Endometrial microvascular endothelial cells (primary cell): ENCODE measurements around the gene COQ8B. TPM values are rescaled to one million over a fixed set of nuclear protein-coding genes. Genes with fewer than 3 reads are reported as not detected.
"Not testable (repeated sequence)": the region's sequence is repeated elsewhere in the genome, so short reads cannot be mapped to it uniquely, and the experiment has no call there.

Experiments used
- in situ Hi-C: cut with HindIII; loops from 2 replicates; pipeline ENCODE4 v1.10.0; 2017; ENCODE audit warnings: low sequenced_read_pairs, low pct_unique_long_range_greater_than_20kb; ENCODE audit errors: inconsistent ontology term
- total RNA-seq: library from RNA; depleted of rRNA; stranded (reverse); fragments of >200 nt; gene quantifications from one replicate; pipeline ENCODE4 v1.2.3, GENCODE V29; 2015; ENCODE audit errors: inconsistent ontology term

Gene COQ8B
- 26.2 TPM for total RNA-seq

- in situ Hi-C loops: no loop called here
These were observed at the start of gene COQ8B, which contains the start of gene ITPKC for GRCh38 chr19:40716482-40717324. Gene COQ8B, minus strand, starts transcription at chr19:40716886. Its CDS starts 2,254 bp downstream, at chr19:40714632. Gene ITPKC, plus strand, starts transcription at chr19:40717112. Its CDS starts 24 bp downstream, at chr19:40717136.

- in situ Hi-C loops: not testable (repeated sequence)
These were observed 49.7 kb upstream of the COQ8B start for GRCh38 chr19:40766385-40766784.

- in situ Hi-C loops: no loop called here
These were observed 47.3 kb upstream of the COQ8B start for GRCh38 chr19:40763963-40764362.

- in situ Hi-C loops: no loop called here
These were observed 46.8 kb upstream of the COQ8B start for GRCh38 chr19:40763526-40763925.

GRCh38 chr19:40762754-40763470 lies 46.2 kb upstream of the COQ8B start:
- in situ Hi-C loops: no loop called here

- in situ Hi-C loops: no loop called here
These were observed 42.7 kb upstream of the COQ8B start for GRCh38 chr19:40759352-40759751.

- in situ Hi-C loops: no loop called here
These were observed 41.8 kb upstream of the COQ8B start for GRCh38 chr19:40758491-40758890.

- in situ Hi-C loops: no loop called here
These were observed 39.9 kb upstream of the COQ8B start for GRCh38 chr19:40756502-40757110.

- in situ Hi-C loops: no loop called here
These were observed 39.1 kb upstream of the COQ8B start for GRCh38 chr19:40755791-40756190.

- in situ Hi-C loops: no loop called here
These were observed 38.5 kb upstream of the COQ8B start for GRCh38 chr19:40755248-40755624.

- in situ Hi-C loops: no loop called here
These were observed 38.0 kb upstream of the COQ8B start for GRCh38 chr19:40754611-40755247.

GRCh38 chr19:40752257-40752781 lies 35.6 kb upstream of the COQ8B start:
- in situ Hi-C loops: no loop called here

GRCh38 chr19:40750874-40751537 lies 34.3 kb upstream of the COQ8B start, which contains the start of gene SNRPA:
Gene SNRPA, plus strand, starts transcription at chr19:40751203. Its CDS starts 206 bp downstream, at chr19:40751409.
- in situ Hi-C loops: no loop called here

GRCh38 chr19:40750058-40750873 lies 33.6 kb upstream of the COQ8B start, which contains the start of gene ACTMAP:
Gene ACTMAP, minus strand, starts transcription at chr19:40750477. Its CDS starts 674 bp downstream, at chr19:40749803.
- in situ Hi-C loops: no loop called here

- in situ Hi-C loops: no loop called here
These were observed 30.9 kb upstream of the COQ8B start for GRCh38 chr19:40747536-40747935.

- in situ Hi-C loops: no loop called here
These were observed 28.7 kb upstream of the COQ8B start for GRCh38 chr19:40745402-40745780.

- in situ Hi-C loops: no loop called here
These were observed 28.1 kb upstream of the COQ8B start for GRCh38 chr19:40744554-40745401.
